PC-3 (cell line): ENCODE measurements around the gene MYO10.

Experiments used
- CTCF ChIP-seq: fragments of 300-600 bp; sonication (generic); conservative IDR thresholded peaks from 2 replicates; pipeline ENCODE4 v1.5.1; 2017; ENCODE audit warnings: antibody characterized with exemption, low read depth, mild to moderate bottlenecking, low read length
- EZH2 ChIP-seq: fragments of 300-600 bp; sonication (generic); IDR thresholded peaks from one replicate; pipeline ENCODE4 v1.6.1; 2017; ENCODE audit warnings: antibody characterized with exemption, mild to moderate bottlenecking, low read length; ENCODE audit not compliant: unreplicated experiment

GRCh38 chr5:16930496-16930895 lies 5.6 kb downstream of the MYO10 start:
- no peak for TF ChIP-seq CTCF
- TF ChIP-seq EZH2: no peak
